Tongue (tissue), 2 donors: ENCODE results near the gene PCSK5. TPM values are rescaled to one million over a fixed set of nuclear protein-coding genes. Genes with fewer than 3 reads are reported as not detected.
A peak's percentile ranks its signal among the peaks of the same experiment; 100 is the strongest.
"Not testable (repeated sequence)": the region's sequence is repeated elsewhere in the genome, so short reads cannot be mapped to it uniquely, and the experiment has no call there.

ENCODE experiments used
- DNase-seq: peaks from one replicate; pipeline ENCODE4 v3.0.0-alpha.2; 2015
- total RNA-seq: library from RNA; depleted of rRNA; stranded (reverse); fragments of >200 nt; gene quantifications from one replicate; pipeline ENCODE4 v1.2.3, GENCODE V29; 2014

Gene PCSK5
- total RNA-seq, 1 donor from 2014 or later = 35.1 TPM

DNA sequence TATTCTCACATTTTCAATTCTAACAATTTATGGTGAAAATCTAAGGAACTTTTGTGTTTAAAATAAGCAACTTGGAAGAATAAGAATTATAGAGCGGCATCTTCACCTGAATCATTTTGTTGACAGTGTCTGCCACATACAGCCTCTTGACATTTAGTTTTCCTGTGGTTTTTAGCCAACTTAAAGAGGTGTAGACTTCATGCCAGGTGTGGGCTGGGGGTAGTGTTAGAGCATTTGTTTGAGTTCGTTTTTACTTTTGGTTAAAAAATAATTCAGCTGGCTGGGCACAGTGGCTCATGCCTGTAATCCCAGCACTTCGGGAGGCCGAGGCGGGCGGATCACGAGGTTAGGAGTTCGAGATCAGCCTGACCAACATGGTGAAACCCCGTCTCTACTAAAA is 72.8 kb downstream of the PCSK5 start:
- not testable (repeated sequence) for DNase-seq

GRCh38 chr9:75964427-75964826 is 74.0 kb downstream of the PCSK5 start:
- DNase-seq = no peak

DNA sequence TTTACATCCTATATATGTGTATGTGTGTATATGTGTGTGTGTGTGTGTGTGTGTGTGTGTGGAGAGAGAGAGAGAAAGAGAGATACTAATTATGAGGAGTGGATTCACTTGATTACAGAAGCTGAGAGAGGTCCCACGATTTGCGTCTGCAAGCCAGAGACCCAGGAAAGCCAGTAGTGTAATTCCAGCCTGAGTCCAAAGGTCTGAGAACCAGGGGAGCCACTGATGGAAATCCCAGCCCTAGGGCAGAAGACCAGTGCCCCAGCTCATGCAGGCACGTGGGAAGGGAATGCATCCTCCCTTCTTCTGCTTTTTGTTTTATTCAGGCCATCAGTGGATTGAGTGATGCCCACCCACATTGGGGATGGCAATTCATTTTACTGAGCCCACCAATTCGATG is 74.8 kb downstream of the PCSK5 start:
- DNase-seq = no peak

DNA sequence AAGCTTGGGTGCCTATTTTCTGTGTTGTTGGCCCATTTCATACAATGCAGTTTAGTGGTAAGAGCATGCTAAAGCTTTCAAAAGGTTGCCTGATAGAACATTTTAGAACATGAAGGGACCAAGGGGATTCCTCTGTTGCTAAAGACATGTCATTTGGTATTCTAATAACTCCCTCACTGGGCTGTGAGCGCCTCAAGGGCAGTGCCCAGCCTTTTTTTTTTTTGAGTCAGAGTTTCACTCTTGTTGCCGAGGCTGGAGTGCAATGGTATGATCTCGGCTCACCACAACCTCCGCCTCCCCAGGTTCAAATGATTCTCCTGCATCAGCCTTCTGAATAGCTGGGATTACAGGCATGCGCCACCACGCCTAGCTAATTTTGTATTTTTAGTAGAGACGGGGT is 77.1 kb downstream of the PCSK5 start:
- DNase-seq = no peak

- DNase-seq = peak; percentile 50
Observed at GRCh38 chr9:75974016-75974766, 83.7 kb downstream of the PCSK5 start.

DNA sequence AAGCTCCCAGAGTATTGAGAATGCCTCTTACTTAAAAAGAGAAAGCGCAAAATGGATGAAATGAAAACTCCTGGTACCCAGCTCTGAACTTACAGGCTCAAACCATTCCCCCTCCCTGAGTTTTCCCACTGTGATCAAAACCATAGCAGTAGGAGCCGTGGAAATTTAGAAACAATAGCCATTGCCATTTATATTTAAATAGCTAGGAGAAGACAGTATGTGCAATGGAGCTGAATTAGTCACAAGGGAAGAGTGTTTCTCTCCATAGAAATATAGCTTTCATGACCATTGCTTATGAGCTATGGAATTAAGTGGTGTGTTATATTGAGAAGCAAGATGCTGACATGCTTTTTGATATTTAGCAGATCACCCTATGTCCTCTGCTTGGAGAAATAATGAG is 84.6 kb downstream of the PCSK5 start:
- peak; percentile 24 for DNase-seq

DNA sequence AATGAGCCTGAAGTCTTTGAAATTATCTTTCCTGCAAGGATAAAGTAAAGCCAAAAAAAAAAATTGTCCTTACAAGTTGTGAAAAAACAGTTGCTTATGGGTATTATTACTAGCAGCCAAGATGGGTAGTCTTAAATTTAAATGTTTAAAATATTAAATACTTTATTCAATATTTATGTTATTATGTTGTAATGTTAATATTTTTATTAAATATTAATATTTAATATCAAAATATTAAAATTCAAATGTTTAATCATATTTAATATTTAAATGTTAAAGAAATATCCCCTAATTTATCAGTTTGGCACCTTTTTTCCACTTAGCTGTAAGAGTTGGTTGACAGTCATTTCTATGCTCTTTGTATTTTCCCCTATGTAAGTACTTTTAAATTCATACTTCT is 86.1 kb downstream of the PCSK5 start:
- no peak for DNase-seq

- no peak for DNase-seq
Observed at GRCh38 chr9:75979362-75979761, 88.9 kb downstream of the PCSK5 start.

- no peak for DNase-seq
Observed at GRCh38 chr9:75983319-75984045, 93.0 kb downstream of the PCSK5 start.

DNA sequence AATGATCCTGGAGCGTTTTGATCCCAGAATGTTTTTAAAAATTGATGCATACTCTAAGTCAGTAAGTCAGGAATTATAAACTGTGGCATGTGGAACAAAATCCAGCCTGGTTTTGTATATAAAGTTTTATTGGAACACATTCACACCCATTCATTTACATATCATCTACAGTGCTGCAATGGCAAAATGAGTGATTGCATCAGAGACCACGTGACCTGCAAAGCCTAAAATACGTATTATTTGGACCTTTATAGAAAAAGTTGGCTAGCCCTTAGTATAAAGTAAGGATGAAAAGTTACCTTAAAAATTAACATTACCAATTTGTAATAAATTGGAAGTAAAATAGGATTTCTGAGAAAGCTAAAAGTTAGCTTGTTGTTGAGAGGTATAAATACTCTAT is 95.0 kb downstream of the PCSK5 start:
- DNase-seq = no peak

- no peak for DNase-seq
Observed at GRCh38 chr9:75988663-75989062, 98.2 kb downstream of the PCSK5 start.

- DNase-seq = no peak
Observed at GRCh38 chr9:75990156-75990555, 99.7 kb downstream of the PCSK5 start.

DNA sequence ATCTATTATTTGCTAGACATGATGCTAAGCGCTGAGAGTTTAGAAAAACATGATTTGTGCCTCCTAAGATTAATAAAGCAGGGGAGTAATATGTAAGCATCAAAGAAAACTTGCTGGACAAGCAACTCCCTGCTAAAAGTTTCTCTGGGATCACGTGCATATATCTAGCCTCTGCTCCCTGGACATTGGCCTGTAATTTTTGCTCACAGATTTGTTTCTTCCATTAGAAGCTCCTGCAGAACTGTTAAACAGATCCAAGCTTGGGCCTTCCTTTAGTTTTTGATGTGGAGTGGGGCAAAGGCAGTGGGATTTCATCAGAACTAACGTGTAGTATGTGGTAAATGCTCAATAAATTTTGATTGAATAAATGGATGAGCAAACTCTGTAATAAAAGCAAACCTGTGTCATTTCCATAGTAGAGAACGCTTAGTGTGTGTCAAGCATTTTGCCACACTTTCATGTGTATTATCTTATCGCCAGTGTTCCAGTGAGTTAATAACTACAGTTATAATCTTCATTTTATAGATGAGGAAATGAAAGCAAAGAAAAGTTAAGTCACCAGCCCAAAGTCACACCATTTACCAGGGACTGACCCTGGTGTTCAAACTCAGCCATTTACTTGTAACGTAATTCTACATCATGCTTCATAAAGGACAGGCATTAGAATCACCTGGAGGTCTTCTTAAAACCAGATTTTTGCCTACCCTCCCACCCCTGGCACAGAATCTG is 100.3 kb downstream of the PCSK5 start:
- DNase-seq = no peak

GRCh38 chr9:75992482-75993206 is 102.2 kb downstream of the PCSK5 start:
- DNase-seq = no peak

- DNase-seq = no peak
Observed at GRCh38 chr9:75993434-75993833, 103.0 kb downstream of the PCSK5 start.

DNA sequence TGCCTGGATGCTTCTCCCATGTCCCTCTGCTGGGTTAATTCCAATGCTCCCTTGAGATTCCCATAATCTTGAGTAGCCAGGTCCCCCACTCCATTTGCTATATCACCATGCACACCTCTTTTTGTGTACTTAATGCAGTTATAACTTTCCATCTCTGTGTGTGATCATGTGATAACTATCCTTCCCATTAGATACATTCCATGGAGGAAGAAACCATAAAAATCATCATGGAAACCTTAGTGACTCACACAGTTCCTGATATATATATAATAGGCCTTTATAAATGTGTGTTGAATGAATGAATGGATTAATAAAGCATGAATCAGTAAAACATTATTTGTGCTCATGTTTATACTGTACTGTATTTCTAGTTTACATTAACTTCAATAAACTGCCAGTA is 104.6 kb downstream of the PCSK5 start:
- no peak for DNase-seq

- no peak for DNase-seq
Observed at GRCh38 chr9:75996726-75997125, 106.3 kb downstream of the PCSK5 start.

DNA sequence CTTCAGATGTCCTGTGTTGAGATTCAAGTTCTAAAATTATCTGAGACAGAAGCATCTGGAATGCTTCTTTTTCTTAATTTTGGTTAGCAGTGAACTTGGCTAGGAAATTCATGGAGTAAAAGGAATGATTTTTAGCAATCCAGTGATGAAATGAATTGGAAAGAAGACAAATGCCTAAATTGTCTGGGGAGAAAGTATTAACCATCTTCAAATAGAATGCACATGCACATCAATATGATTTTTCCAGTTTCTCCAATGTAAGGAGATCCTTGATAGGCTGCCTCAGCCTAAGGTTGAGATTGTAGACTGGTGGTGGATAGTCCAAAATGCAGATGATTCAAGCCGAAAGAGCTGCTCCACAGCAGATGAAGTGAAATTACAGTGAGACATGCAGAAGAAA is 106.7 kb downstream of the PCSK5 start:
- DNase-seq = peak; percentile 49

DNA sequence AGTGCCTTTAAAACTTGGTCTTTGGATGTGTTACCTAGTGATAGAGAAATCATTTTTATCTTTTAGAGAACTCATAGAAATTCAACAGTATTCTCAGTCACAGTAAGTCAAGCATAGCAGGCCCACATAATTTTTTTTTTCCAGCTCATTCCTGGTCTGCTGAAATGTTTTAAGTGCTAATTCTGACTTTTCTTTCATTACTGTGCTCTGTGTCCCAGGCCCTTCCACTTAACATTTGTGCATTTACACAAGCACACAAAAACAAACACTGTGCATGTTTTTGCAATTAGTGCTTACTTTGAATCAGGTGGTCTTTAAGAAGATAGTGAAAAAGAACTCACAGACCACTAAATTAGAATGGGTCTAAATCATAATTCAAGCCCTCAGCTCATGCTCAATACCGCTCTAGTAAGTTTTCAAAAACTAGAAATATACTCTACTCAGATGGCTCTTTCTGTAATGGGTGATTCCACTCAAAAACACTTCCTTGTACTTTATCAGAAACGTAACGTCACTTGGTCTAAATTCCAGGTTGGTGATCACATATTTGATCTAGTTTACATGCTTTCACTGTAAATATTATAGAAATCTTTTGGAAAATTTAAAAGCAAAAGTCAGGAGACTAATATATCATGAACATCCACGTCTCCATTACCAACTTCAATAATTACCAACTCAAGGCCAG is 107.8 kb downstream of the PCSK5 start:
- DNase-seq = no peak

DNA sequence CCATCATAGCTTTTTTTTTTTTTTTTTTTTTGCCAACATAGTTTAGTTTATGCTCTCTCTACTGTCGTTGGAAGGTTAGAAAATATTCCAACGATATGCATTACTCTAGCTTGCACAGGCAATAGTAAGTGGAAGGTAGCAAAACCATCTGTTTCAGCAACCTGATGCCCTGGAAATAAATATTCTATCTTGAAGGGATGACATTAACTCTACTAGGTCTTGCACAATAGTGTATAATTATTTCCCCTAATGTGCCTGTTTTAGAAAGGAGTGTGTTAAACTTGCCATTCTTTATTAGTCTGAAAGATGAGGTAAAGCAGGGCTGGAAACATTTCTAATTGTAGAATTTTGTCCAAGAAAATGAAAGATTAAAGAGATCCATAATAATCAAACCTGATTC is 111.0 kb downstream of the PCSK5 start:
- no peak for DNase-seq

GRCh38 chr9:76003041-76003440 is 112.6 kb downstream of the PCSK5 start:
- no peak for DNase-seq

DNA sequence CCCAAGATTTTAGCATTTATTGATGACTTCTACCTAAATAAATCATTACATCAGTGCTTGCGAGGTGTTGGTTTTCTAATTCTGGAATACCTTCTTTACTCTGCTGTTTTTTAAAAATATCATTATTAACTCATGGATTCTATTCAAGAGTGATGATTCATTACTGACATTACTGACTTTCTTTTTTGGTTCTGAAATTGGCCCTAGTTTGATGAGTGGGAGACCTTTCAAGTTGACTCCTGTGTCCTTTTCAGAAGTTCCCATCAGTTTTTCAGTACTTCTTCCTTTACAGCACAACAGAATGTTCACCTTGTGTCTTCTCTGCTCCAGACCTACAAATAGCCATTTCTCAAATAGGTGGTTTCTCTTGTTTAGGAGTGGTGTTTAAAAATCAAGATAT is 114.1 kb downstream of the PCSK5 start:
- DNase-seq = no peak
